Motor neuron (in vitro differentiated cells): ENCODE data around the gene BUB1B. TPM values are rescaled to one million over a fixed set of nuclear protein-coding genes. Genes with fewer than 3 reads are reported as not detected.

Source experiments
- ATAC-seq, 8 experiments: fragments of 200-7000 bp; cut with Tn5 transposase; replicated peaks in 6 of 8; 2 replicates each; pipeline ENCODE4 v1.8.0; 2021; ENCODE audit warnings: mild to moderate bottlenecking in 8 of 8, moderate library complexity in 8 of 8
- H3K27ac ChIP-seq, 2 donors: fragments of 250-450 bp; sonication (Bioruptor Pico); 2 replicates each; pipeline ENCODE4 v1.9.0; 2021; ENCODE audit warnings: antibody characterized with exemption in 2 of 2, mild to moderate bottlenecking in 2 of 2, moderate library complexity in 1 of 2
- H3K4me1 ChIP-seq, 2 donors: fragments of 250-450 bp; sonication (Bioruptor Pico); replicated peaks in 1 of 2; 2 replicates each; pipeline ENCODE4 v1.6.1; 2021; ENCODE audit warnings: antibody characterized with exemption in 2 of 2, mild to moderate bottlenecking in 2 of 2, moderate library complexity in 1 of 2
- H3K4me3 ChIP-seq, 5 donors: fragments of 250-450 bp; sonication (Bioruptor Pico); 2 replicates each; pipeline ENCODE4 v1.9.0; 2021; ENCODE audit warnings: antibody characterized with exemption in 5 of 5, mild to moderate bottlenecking in 5 of 5, moderate library complexity in 4 of 5
- WGBS, 10 experiments: fragments of 450-650 bp; shearing (Covaris generic); methylation state at CpG; one replicate each; pipeline ENCODE4 v1.0.0; 2022; 5-methylcytosine and 5-hydroxymethylcytosine counted together
- in situ Hi-C, 9 experiments: fragments of 400-800 bp; cut with MboI; loops; one replicate each; pipeline ENCODE4 v1.15.0; 2021; ENCODE audit warnings: low sequenced_read_pairs in 9 of 9, low pct_unique_long_range_greater_than_20kb in 2 of 9; ENCODE audit not compliant: unreplicated experiment in 9 of 9
- total RNA-seq, 8 experiments: library from RNA; unstranded; fragments of 300-600 nt; gene quantifications; 2 replicates each; pipeline versions ENCODE4 v1.2.3 to v1.2.4, GENCODE V29; 2022

BUB1B gene
- total RNA-seq, 8 experiments from 2014 or later = 0.31 to 39.0 (median 3.7) TPM

DNA sequence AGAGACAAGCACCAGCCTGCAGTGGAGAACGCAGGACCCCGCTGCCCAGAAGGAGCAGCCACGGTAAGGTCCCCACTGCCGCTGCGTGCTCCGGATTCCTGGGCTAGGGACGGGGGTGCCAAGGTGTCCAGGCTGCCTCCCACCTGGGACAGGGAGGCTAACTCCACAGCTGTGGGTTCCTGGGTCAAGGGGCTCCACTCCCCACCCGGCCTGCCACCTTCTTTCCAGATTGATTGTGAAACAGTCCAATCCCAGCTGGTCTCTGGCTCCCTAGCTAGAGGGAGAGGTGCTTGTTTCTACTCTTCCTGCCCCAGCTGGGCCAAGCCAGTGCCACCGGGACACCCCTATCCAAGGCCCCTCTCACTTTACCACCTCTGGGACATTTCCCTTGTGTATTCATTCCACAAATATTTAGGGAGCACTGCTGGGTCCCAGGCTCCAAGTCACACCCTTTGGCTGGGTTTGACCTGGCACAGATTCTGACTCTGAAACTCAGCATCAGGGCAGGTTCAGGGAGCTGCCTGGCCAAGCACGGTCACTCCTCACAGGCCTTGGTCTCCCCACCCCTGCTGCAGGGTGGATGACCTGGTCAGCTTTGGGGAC lies 79.9 kb downstream of the BUB1B start:
- H3K4me1 ChIP-seq = peaks cover 21 to 26% of the 10 kb centered on the region in 2 donors
- WGBS, 10 experiments = 40 to 100% (median 92%) methylated on average over 1 to 6 of the region's 10 CpGs; no CpG with 5 or more reads in 5 of the 10 experiments
- H3K27ac ChIP-seq = no peak overlapping the region
- in situ Hi-C loops = no loop called here
- no peak for ATAC-seq
- H3K4me3 ChIP-seq = no peak overlapping the region

DNA sequence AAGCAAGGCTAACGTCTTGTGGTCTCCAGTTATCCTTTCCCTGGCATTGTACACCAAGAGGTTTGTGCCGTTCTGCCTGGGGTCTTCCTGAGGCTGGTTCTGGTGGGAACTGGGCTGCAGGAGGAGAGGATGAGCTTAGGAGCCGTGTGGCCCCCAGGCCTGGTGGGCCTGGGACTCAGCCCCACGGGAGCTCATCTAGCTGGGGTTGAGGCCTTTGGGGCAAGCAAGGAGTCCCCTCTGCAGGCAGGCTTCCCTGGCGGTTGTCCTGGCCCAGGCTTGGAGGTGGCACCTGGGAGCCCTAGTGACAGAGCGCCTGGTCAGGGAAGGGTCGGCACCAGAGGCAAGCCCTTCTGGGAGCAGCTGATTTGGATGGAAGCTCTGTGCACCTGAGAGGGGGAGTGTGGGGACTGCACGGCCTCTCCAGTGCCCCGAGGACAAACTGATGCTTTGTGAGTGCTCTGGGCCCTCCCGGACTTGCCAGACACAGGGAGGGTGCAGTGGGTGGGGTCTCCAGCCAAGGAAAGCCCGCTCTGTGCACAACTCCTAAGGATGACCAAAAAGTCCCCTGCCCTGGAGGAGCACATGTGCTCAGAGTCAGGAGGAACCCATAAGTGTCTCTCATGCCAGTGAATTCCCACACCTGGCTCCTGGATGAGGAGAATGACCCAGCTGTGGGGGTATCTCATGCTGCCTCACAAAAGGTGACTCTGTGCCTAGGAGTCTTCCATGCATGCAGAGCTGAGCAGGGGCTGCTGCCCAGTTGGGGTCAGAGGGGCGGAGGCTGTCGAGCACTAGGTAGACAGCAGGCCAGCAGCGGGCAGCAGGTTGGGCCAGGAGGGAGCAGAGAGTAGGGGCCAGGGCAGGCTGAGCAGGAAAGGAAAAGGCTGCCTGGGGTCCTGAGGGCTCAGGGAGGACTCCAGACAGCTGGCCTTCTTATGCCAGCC lies 80.7 kb downstream of the BUB1B start:
- Histone ChIP-seq H3K4me1 (peaks cover 21 to 26% of the 10 kb centered on the region in 2 donors), H3K4me3 (no peak overlapping the region), H3K27ac (no peak overlapping the region)
- WGBS, 10 experiments = 80 to 100% (median 83%) methylated on average over 1 to 5 of the region's 14 CpGs; no CpG with 5 or more reads in 6 of the 10 experiments
- in situ Hi-C loops = no loop called here
- ATAC-seq = no peak

- ATAC-seq = no peak
- WGBS, 10 experiments = 91 to 100% (median 100%) methylated on average over 1 to 7 of the region's 10 CpGs; no CpG with 5 or more reads in 4 of the 10 experiments
- in situ Hi-C loops = no loop called here
- Histone ChIP-seq H3K4me1 (peaks cover 21 to 26% of the 10 kb centered on the region in 2 donors), H3K27ac (no peak overlapping the region), H3K4me3 (no peak overlapping the region)
Measured at GRCh38 chr15:40242213-40242599, 81.3 kb downstream of the BUB1B start.

GRCh38 chr15:40242601-40243000 lies 81.7 kb downstream of the BUB1B start:
- WGBS, 10 experiments = 67 to 100% (median 85%) methylated on average over 1 to 2 of the region's 5 CpGs; no CpG with 5 or more reads in 6 of the 10 experiments
- in situ Hi-C loops = no loop called here
- ATAC-seq = no peak
- H3K4me1 ChIP-seq = peaks cover 21 to 26% of the 10 kb centered on the region in 2 donors
- H3K27ac ChIP-seq = no peak overlapping the region
- no peak overlapping the region for H3K4me3 ChIP-seq

DNA sequence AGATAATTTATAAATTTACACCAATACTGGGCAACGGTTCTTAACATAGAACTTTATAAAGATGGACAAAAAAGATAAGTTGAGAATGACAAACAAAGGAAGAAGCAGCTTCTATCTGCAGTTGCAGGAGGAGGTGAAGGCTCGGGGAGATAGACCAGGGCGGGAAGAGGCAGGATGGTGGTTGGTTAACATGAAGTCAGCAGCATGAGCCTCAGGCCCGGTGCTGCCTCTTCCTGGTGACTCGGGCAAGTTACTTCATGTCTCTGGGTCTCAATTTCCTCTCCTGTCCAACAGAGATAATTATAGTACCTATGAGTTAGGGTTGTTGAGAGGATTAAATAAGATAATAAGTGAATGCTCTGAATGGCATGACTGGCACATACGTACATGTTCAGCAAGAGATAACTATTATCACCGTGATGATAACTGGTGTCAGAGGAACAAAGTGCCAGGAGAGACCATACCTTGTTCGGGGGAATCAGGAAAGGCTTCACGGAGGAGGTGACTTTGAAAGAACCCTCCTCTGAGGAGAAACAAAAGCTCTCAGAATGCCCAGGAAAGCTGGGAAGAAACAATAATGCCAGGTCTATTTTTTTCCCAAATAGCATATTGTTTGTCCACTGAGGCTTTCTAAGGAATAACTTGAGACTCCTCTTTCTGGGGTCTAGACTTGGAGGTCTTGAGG lies 82.4 kb downstream of the BUB1B start:
- WGBS, 10 experiments = 42 to 96% (median 78%) methylated on average over 4 to 7 of the region's 9 CpGs; no CpG with 5 or more reads in 2 of the 10 experiments

DNA sequence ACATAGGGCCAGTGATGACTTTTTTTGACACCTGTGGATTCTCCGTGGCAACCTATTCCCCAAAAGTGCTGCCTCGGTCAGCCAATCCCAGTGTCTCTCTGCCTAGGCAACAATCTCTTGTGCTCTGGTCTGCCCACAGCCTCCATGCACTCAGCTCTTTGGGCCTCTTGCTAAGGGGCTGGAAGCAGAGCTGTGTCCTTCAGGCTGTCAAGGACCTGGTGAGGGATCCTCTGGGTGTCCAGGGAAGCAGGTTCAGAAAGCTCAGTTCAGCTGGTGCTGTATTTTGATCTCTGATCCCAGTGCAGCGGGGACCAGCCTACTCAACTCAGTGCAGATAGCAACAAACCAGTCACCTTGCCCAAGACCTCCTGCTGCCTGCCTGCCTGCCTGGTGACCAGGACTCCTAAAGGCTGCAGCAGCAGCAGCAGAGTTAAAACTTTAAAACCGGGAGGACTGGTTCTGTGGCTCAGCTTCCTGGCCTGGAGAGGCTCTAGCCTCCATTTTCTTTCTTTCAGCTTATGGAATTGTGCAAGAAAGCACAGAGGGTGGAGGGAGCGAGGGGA lies 84.2 kb downstream of the BUB1B start:
- no peak overlapping the region for H3K27ac ChIP-seq
- ATAC-seq = no peak
- no peak overlapping the region for H3K4me3 ChIP-seq
- in situ Hi-C loops = no loop called here
- 20 to 79% (median 75%) methylated on average over 1 to 4 of the region's 5 CpGs; no CpG with 5 or more reads in 1 of the 10 experiments for WGBS, 10 experiments
- peaks cover 18 to 22% of the 10 kb centered on the region in 2 donors for H3K4me1 ChIP-seq

More for the DNA sequence above, 82.4 kb downstream of the BUB1B start:
- ATAC-seq = no peak
- Histone ChIP-seq H3K27ac (no peak overlapping the region), H3K4me3 (no peak overlapping the region), H3K4me1 (peaks cover 25 to 28% of the 10 kb centered on the region in 2 donors)
- in situ Hi-C loops = no loop called here

DNA sequence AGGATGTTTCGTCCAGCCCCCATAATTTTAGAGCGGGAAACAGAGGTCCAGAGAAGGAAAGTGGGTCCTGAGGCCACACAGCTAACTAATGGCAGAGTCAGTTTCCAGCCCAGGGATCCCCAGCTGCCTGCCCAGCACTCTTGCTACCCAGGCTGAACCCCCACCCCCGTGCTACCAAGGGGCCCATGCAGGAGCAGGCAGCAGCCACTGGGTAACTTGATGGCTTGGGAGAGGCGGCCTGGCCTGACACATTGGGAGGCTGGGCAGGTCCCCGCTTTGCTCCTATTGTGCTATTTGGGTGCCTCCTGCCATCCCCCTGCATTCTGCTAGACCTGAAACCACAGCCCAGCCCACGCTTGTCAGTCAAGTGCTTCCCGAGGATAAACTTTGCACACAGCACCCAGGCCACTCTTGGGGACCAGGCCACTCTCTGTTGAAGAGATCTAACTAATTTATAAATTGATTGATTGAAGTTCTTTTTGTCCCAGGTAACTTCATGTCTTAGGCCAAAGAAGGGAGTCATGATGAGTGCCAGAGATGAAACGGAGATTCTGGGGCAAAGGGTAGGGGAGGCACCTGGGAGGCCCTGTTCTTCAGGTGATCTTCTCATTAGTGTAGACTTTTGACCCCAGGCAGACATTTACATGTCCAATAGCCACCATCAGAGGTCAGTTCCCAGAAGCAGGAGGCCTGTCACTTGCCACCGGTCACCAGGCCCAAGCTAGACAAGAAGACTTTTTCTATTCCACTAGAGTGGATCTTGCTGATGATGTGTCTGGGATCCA lies 85.0 kb downstream of the BUB1B start:
- ATAC-seq = no peak
- Histone ChIP-seq H3K4me3 (no peak overlapping the region), H3K27ac (no peak overlapping the region), H3K4me1 (peaks cover 11 to 18% of the 10 kb centered on the region in 2 donors)
- in situ Hi-C loops = no loop called here
- WGBS, 10 experiments = 40 to 100% (median 75%) methylated on average over 1 to 5 of the region's 9 CpGs; no CpG with 5 or more reads in 2 of the 10 experiments

GRCh38 chr15:40246496-40247280 lies 85.8 kb downstream of the BUB1B start:
- in situ Hi-C loops = no loop called here
- Histone ChIP-seq H3K4me1 (peaks cover 11 to 18% of the 10 kb centered on the region in 2 donors), H3K27ac (no peak overlapping the region), H3K4me3 (no peak overlapping the region)
- no peak for ATAC-seq
- 56 to 100% (median 81%) methylated on average over 1 to 5 of the region's 8 CpGs; no CpG with 5 or more reads in 5 of the 10 experiments for WGBS, 10 experiments

DNA sequence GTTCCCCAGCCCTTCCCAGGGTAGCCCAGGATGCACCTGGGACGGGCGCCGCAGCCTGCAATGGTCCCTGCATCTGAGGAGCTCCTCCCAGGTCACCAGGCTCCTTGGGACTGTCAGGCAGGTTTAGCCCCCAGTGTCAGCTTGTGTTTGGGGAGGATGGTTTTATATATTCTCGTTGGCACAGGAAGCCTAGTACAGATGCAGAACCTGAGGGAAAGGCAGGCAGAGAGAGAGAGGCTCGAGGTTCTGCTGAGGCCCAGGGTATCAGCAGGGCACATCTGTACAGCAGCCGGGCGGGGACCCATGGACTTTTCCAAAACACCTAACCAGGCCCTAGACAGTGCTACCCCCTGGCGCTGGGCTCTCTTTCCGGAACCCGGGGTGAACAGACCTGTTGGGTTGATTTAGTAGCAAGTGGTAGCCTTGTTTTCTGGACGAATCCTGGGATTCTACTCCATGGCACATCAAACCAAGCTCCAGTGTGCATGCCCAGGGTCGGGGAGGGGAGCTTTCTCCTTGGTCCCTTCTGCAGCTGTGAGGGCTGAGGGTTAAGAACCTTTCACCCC lies 86.6 kb downstream of the BUB1B start:
- in situ Hi-C loops = no loop called here
- Histone ChIP-seq H3K27ac (no peak overlapping the region), H3K4me3 (no peak overlapping the region), H3K4me1 (peaks cover 12 to 18% of the 10 kb centered on the region in 2 donors)
- no peak for ATAC-seq
- 20 to 100% (median 88%) methylated on average over 1 to 4 of the region's 12 CpGs; no CpG with 5 or more reads in 5 of the 10 experiments for WGBS, 10 experiments

DNA sequence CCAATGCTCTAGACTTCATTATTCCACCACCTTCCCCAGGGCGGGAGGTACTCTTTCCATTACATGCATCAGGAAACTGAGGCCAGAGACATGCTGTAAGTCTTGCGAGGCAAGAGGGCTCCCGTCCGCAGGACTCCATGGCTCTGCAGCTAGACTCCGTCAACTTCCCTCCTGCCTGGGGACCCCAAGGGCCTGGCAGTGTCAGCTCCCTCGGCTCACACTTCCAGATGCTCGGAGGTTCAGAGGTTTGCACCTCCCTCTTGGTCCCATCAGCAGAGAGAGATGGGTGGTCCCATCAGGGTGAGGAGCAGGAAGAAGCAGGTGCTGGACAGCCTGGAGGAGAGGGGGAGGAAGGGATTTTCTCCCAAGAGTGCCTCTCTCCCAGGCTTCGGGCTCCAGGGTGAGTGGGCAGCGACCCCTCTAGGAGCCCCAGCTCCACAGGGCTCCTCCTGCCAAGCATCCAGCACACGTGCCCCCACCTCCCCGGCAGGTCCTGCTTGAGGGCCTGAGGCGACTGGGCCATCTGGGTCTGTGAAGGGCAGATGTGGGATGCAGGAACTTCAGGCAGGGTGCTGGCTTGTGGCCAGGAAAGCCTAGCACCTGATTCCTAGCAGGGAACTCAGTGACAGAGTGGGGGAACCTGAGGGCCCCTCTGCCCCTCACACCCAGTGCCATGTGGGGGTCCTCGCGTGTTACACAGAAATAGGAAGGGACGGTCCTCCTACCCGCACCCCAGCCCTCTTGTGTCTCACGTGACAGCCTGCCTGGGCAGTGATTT lies 87.3 kb downstream of the BUB1B start:
- peak in 1 of 8 experiments; percentile 9 for ATAC-seq

More for the DNA sequence above, 87.3 kb downstream of the BUB1B start:
- no peak overlapping the region for H3K27ac ChIP-seq
- no peak overlapping the region for H3K4me3 ChIP-seq
- whole genome bisulfite sequencing, 10 experiments = 72 to 94% (median 81%) methylated on average over 2 to 6 of the region's 17 CpGs; no CpG with 5 or more reads in 6 of the 10 experiments
- in situ Hi-C loops = no loop called here
- peaks cover 16 to 21% of the 10 kb centered on the region in 2 donors for H3K4me1 ChIP-seq
